Esophagus squamous epithelium (tissue), 5 donors: Measurements from ENCODE around the gene DCAF6. TPM values are rescaled to one million over a fixed set of nuclear protein-coding genes. Genes with fewer than 3 reads are reported as not detected.
"Not testable (repeated sequence)": the region's sequence is repeated elsewhere in the genome, so short reads cannot be mapped to it uniquely, and the experiment has no call there.

Experiments
- DNase-seq: peaks from one replicate; lab custom pipeline; 2025; lab: John Stamatoyannopoulos, UW
- H3K27ac ChIP-seq, 4 donors: fragments of 200-600 bp; sonication (generic); one replicate each; pipeline ENCODE4 v1.5.1; 2016 to 2019; ENCODE audit warnings: mild to moderate bottlenecking in 1 of 4
- H3K27me3 ChIP-seq, 4 donors: fragments of 200-600 bp; sonication (generic); 1 replicate in 3 of 4; 2 replicates in 1 of 4; pipeline versions ENCODE4 v1.5.1 to v1.6.0; 2017 to 2021; ENCODE audit warnings: antibody characterized with exemption in 1 of 4
- H3K36me3 ChIP-seq, 3 donors: fragments of 200-600 bp; sonication (generic); one replicate each; pipeline ENCODE4 v1.5.1; 2016 to 2019
- H3K4me1 ChIP-seq, 3 donors: fragments of 200-600 bp; sonication (generic); one replicate each; pipeline ENCODE4 v1.5.1; 2017 to 2019
- H3K4me3 ChIP-seq, 4 donors: fragments of 200-600 bp; sonication (generic); 1 replicate in 3 of 4; 2 replicates in 1 of 4; pipeline ENCODE4 v1.5.1; 2016 to 2019; ENCODE audit warnings: mild to moderate bottlenecking in 2 of 4, moderate library complexity in 1 of 4
- H3K9me3 ChIP-seq, 3 donors: fragments of 200-600 bp; sonication (generic); one replicate each; pipeline ENCODE4 v1.5.1; 2016 to 2019
- CTCF ChIP-seq, 6 experiments: fragments of 450-650 bp in 4 of 6; fragments of 200-600 bp in 2 of 6; sonication (generic) in 2 of 6; IDR thresholded peaks; one replicate each; pipeline ENCODE4 v1.5.1; 2016 to 2019; ENCODE audit warnings: antibody characterized with exemption in 6 of 6, mild to moderate bottlenecking in 4 of 6, moderate library complexity in 4 of 6
- POLR2A ChIP-seq, 4 donors: fragments of 450-650 bp; IDR thresholded peaks; one replicate each; pipeline ENCODE4 v1.6.1; 2017; ENCODE audit warnings: antibody characterized with exemption in 4 of 4, mild to moderate bottlenecking in 4 of 4, moderate library complexity in 3 of 4
- WGBS, 2 donors: methylation state at CpG; one replicate each; pipeline ENCODE4 v1.1.5; 2018; 5-methylcytosine and 5-hydroxymethylcytosine counted together
- intact Hi-C: fragments of 100-400 bp; cut with DNase I; formaldehyde crosslinking; loops from one replicate; pipeline ENCODE4 v1.15.0; 2022
- total RNA-seq, 4 donors: library from RNA; depleted of rRNA; stranded (reverse); fragments of >200 nt; gene quantifications; one replicate each; pipeline ENCODE4 v1.1.0, GENCODE V29; 2016
- donor health status: DM: yes; HTN: yes; CAD: no.

The DCAF6 gene
- total RNA-seq, 4 donors from 2014 or later: 20.1 to 65.8 (median 44.5) TPM

GRCh38 chr1:168045311-168045710, 108.8 kb downstream of the DCAF6 start:
- Histone ChIP-seq H3K36me3 (peaks cover 0 to 57% (median 6%) of the 10 kb centered on the region in 3 donors), H3K4me3 (no peak overlapping the region), H3K4me1 (no peaks in the 10 kb centered on the region), H3K27ac (no peak overlapping the region), H3K9me3 (no peaks in the 10 kb centered on the region), H3K27me3 (no peaks in the 10 kb centered on the region)
- intact Hi-C loops: no loop called here
- no peak for DNase-seq
- TF ChIP-seq POLR2A (IDR thresholded peaks at IDR 0.05) (no peak), CTCF (IDR thresholded peaks at IDR 0.05) (no peak)
- 92 to 93% methylated on average over 1 of the region's 1 CpG for WGBS, 2 donors

- Histone ChIP-seq H3K36me3 (peaks cover 0 to 51% (median 0%) of the 10 kb centered on the region in 3 donors), H3K4me1 (no peaks in the 10 kb centered on the region), H3K4me3 (no peak overlapping the region), H3K27me3 (no peaks in the 10 kb centered on the region), H3K27ac (no peak overlapping the region), H3K9me3 (no peaks in the 10 kb centered on the region)
- WGBS, 2 donors: 68 to 77% methylated on average over 1 of the region's 1 CpG
- DNase-seq: no peak
- TF ChIP-seq POLR2A (IDR thresholded peaks at IDR 0.05) (no peak), CTCF (IDR thresholded peaks at IDR 0.05) (no peak)
- intact Hi-C loops: no loop called here
Observed at GRCh38 chr1:168050307-168050706, 113.8 kb downstream of the DCAF6 start.

GRCh38 chr1:168050880-168051279, 114.4 kb downstream of the DCAF6 start:
- H3K27me3 ChIP-seq: no peaks in the 10 kb centered on the region
- H3K4me3 ChIP-seq: no peak overlapping the region
- H3K4me1 ChIP-seq: no peaks in the 10 kb centered on the region
- 76 to 88% methylated on average over 1 of the region's 1 CpG for WGBS, 2 donors
- TF ChIP-seq CTCF (IDR thresholded peaks at IDR 0.05): no peak
- no peak for TF ChIP-seq POLR2A (IDR thresholded peaks at IDR 0.05)
- no peak for DNase-seq
- no peaks in the 10 kb centered on the region for H3K9me3 ChIP-seq
- H3K27ac ChIP-seq: no peak overlapping the region
- intact Hi-C loops: no loop called here
- H3K36me3 ChIP-seq: peaks cover 0 to 48% (median 0%) of the 10 kb centered on the region in 3 donors

GRCh38 chr1:168053681-168054080, 117.2 kb downstream of the DCAF6 start:
- Histone ChIP-seq H3K27me3 (no peaks in the 10 kb centered on the region), H3K4me1 (no peaks in the 10 kb centered on the region), H3K9me3 (no peaks in the 10 kb centered on the region), H3K4me3 (no peak overlapping the region), H3K36me3 (peaks cover 0 to 48% (median 0%) of the 10 kb centered on the region in 3 donors), H3K27ac (no peak overlapping the region)
- WGBS, 2 donors: 62 to 100% methylated on average over 2 of the region's 2 CpGs
- TF ChIP-seq CTCF (IDR thresholded peaks at IDR 0.05): no peak
- TF ChIP-seq POLR2A (IDR thresholded peaks at IDR 0.05): no peak
- intact Hi-C loops: no loop called here
- no peak for DNase-seq

- no peak overlapping the region for H3K4me3 ChIP-seq
- intact Hi-C loops: no loop called here
- H3K9me3 ChIP-seq: no peaks in the 10 kb centered on the region
- H3K36me3 ChIP-seq: peaks cover 0 to 45% (median 0%) of the 10 kb centered on the region in 3 donors
- WGBS, 2 donors: 75 to 77% methylated on average over 3 of the region's 3 CpGs
- TF ChIP-seq POLR2A (IDR thresholded peaks at IDR 0.05) (no peak), CTCF (IDR thresholded peaks at IDR 0.05) (no peak)
- no peak for DNase-seq
- no peak overlapping the region for H3K27ac ChIP-seq
- H3K27me3 ChIP-seq: no peaks in the 10 kb centered on the region
- no peaks in the 10 kb centered on the region for H3K4me1 ChIP-seq
Observed at GRCh38 chr1:168054117-168054516, 117.6 kb downstream of the DCAF6 start.

- peaks cover 0 to 60% (median 0%) of the 10 kb centered on the region in 3 donors for H3K36me3 ChIP-seq
- H3K27ac ChIP-seq, DNase-seq, H3K4me3 ChIP-seq, H3K27me3 ChIP-seq, H3K4me1 ChIP-seq, H3K9me3 ChIP-seq, intact Hi-C loops: not testable (repeated sequence)
- WGBS, 2 donors: 73 to 89% methylated on average over 9 to 21 of the region's 35 CpGs
Observed at GRCh38 chr1:168056152-168056551, 119.7 kb downstream of the DCAF6 start.
